ENCODE data around the gene PLPPR1.

DNA sequence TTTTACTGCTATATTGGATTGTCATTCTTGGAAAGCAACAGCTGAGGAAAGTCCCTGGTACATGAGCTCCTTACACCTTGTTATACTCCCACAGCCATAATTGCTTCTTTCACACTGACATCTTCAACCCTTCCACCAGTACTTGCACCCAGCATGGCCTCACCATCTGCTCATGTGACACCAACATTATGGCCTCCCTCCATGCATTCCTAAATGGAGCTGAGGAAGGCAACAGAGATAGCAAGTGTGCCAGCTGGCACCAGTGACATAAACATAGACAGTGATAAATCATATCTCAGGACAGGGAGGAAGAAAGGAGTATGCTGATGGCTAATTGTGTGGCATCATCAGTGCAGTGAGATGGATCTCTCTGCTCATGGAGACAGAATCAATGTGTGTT is 236.7 kb downstream of the PLPPR1 start:
- TF ChIP-seq, protein P1, sequence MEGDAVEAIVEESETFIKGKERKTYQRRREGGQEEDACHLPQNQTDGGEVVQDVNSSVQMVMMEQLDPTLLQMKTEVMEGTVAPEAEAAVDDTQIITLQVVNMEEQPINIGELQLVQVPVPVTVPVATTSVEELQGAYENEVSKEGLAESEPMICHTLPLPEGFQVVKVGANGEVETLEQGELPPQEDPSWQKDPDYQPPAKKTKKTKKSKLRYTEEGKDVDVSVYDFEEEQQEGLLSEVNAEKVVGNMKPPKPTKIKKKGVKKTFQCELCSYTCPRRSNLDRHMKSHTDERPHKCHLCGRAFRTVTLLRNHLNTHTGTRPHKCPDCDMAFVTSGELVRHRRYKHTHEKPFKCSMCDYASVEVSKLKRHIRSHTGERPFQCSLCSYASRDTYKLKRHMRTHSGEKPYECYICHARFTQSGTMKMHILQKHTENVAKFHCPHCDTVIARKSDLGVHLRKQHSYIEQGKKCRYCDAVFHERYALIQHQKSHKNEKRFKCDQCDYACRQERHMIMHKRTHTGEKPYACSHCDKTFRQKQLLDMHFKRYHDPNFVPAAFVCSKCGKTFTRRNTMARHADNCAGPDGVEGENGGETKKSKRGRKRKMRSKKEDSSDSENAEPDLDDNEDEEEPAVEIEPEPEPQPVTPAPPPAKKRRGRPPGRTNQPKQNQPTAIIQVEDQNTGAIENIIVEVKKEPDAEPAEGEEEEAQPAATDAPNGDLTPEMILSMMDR (conservative IDR thresholded peaks at IDR 0.05; ENCODE audit: low read depth in 2 of 2) = no peak
- TF ChIP-seq ZNF114 (CRISPR knock-in tag; IDR thresholded peaks at IDR 0.05) (no peak), POLR2AphosphoS5 (IDR thresholded peaks at IDR 0.05; ENCODE audit: low read depth) (no peak), EZH2 (IDR thresholded peaks at IDR 0.05; ENCODE audit: low read depth, unreplicated experiment) (no peak), EZH2phosphoT487 (IDR thresholded peaks at IDR 0.05; ENCODE audit: unreplicated experiment) (no peak)

Data from GM23338 (cell line).